NT2/D1 (cell line): Measurements from ENCODE around the gene CLASP1.

ENCODE experiments used
- SUZ12 ChIP-seq: IDR thresholded peaks from 2 replicates; pipeline ENCODE4 v1.6.1; 2011; ENCODE audit not compliant: insufficient read length, insufficient read depth; ENCODE audit errors: extremely low read depth
- YY1 ChIP-seq: IDR thresholded peaks from 2 replicates; pipeline ENCODE4 v1.6.1; 2011; ENCODE audit not compliant: insufficient read length, insufficient read depth
- ZNF274 ChIP-seq: IDR thresholded peaks from 2 replicates; pipeline ENCODE4 v1.6.1; 2011; ENCODE audit warnings: mild to moderate bottlenecking, low read depth, low read length

DNA sequence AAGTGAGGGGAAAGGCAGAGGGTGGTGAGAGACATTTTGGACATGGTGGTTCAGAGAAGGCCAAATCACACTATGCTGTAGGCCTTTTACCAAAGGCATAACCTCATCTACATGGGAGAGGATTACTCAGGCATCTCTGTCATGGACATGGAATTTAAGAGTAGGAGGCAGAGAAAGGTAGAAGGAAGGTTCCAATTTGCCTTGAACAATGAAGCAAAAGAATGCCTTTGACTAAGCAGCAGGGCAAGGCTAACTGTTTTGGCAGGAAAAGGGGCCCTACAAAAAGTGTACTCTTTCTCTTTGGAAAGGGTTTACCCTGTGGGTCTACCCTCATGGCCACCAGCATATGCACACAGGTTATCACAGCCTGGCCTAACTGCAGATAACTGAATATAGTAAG lies 164.2 kb downstream of the CLASP1 start:
- TF ChIP-seq ZNF274 (no peak), YY1 (no peak), SUZ12 (no peak)
